H1 (cell line): ENCODE measurements around the gene PBXIP1. TPM values are rescaled to one million over a fixed set of nuclear protein-coding genes. Genes with fewer than 3 reads are reported as not detected.

Experiments
- E2F6 ChIP-seq: IDR thresholded peaks from 2 replicates; pipeline ENCODE4 v1.6.1; 2012; ENCODE audit warnings: inconsistent platforms
- polyA plus RNA-seq, 7 experiments: library from polyadenylated mRNA; depleted of rRNA in 3 of 7; stranded (reverse) in 5 of 7; unstranded in 2 of 7; fragments of >200 nt in 5 of 7; fragments of 200-250 nt in 2 of 7; gene quantifications; 1 replicate in 5 of 7; 2 replicates in 1 of 7; 4 replicates in 1 of 7; pipeline versions ENCODE4 v1.2.1 to v1.2.3, GENCODE V29; 2011 to 2013; ENCODE audit warnings: missing spikeins in 2 of 7, mixed read lengths in 2 of 7
- total RNA-seq: library from RNA; stranded (reverse); fragmentation: NEBNext Ultra II Directional; extraction: Animal tissue kit (Norgen Biotek cat#: 25700); gene quantifications from 2 replicates; pipeline ENCODE4 v1.2.1, GENCODE V29; 2021

Gene PBXIP1
- total and polyA plus RNA-seq, 2 of the 8 experiments (the other 6 are each of a cell fraction or from before 2014, with no cell fraction given), result 12.0 to 19.8 TPM

- no peak for TF ChIP-seq E2F6
These were observed 15.7 kb downstream of the PBXIP1 start (continued) for GRCh38 chr1:154940213-154940560.
